Thyroid gland (tissue), 4 donors: ENCODE measurements around the gene NAA35. TPM values are rescaled to one million over a fixed set of nuclear protein-coding genes. Genes with fewer than 3 reads are reported as not detected.
"Not testable (repeated sequence)": the region's sequence is repeated elsewhere in the genome, so short reads cannot be mapped to it uniquely, and the experiment has no call there.

Source experiments
- DNase-seq, 2 donors: peaks; one replicate each; pipeline ENCODE4 v3.0.0-alpha.2; 2019
- H3K27ac ChIP-seq, 3 donors: fragments of 200-600 bp; sonication (generic); 1 replicate in 2 of 3; 2 replicates in 1 of 3; pipeline ENCODE4 v1.5.1; 2016 to 2019; ENCODE audit warnings: mild to moderate bottlenecking in 1 of 3, moderate library complexity in 1 of 3
- H3K27me3 ChIP-seq: fragments of 200-600 bp; sonication (generic); one replicate; pipeline ENCODE4 v1.5.1; 2019
- H3K36me3 ChIP-seq, 2 donors: fragments of 200-600 bp; sonication (generic); one replicate each; pipeline ENCODE4 v1.5.1; 2016 to 2019
- H3K4me1 ChIP-seq, 2 donors: fragments of 200-600 bp; sonication (generic); one replicate each; pipeline ENCODE4 v1.5.1; 2017 to 2019
- H3K4me3 ChIP-seq, 3 donors: fragments of 200-600 bp; sonication (generic); replicated peaks in 1 of 3; 1 replicate in 2 of 3; 2 replicates in 1 of 3; pipeline ENCODE4 v1.5.1; 2016; ENCODE audit warnings: mild to moderate bottlenecking in 1 of 3
- H3K9me3 ChIP-seq: fragments of 200-600 bp; sonication (generic); one replicate; pipeline ENCODE4 v1.5.1; 2017
- POLR2A ChIP-seq, 2 donors: fragments of 450-650 bp; IDR thresholded peaks; one replicate each; pipeline ENCODE4 v1.6.1; 2017; ENCODE audit warnings: antibody characterized with exemption in 2 of 2, mild to moderate bottlenecking in 2 of 2, moderate library complexity in 1 of 2
- WGBS, 2 donors: methylation state at CpG; one replicate each; pipeline ENCODE4 v1.1.5; 2017; 5-methylcytosine and 5-hydroxymethylcytosine counted together
- intact Hi-C: fragments of 100-400 bp; cut with DNase I; formaldehyde crosslinking; loops from one replicate; pipeline ENCODE4 v1.15.1; 2023
- total RNA-seq, 4 donors: library from RNA; depleted of rRNA; stranded (reverse); fragments of >200 nt; gene quantifications; one replicate each; pipeline ENCODE4 v1.2.3, GENCODE V29; 2016
- TF ChIP-seq, protein P1 (sequence below), 6 experiments: fragments of 200-600 bp in 3 of 6; fragments of 450-650 bp in 3 of 6; sonication (generic) in 3 of 6; IDR thresholded peaks; one replicate each; pipeline ENCODE4 v1.5.1; 2016 to 2019; ENCODE audit warnings: antibody characterized with exemption in 6 of 6, mild to moderate bottlenecking in 2 of 6, inconsistent platforms in 1 of 6, moderate library complexity in 1 of 6

The NAA35 gene
- total RNA-seq, 4 donors from 2014 or later, result 23.2 to 31.1 (median 26.2) TPM

GRCh38 chr9:85964526-85964925 lies 23.6 kb downstream of the NAA35 start:
- H3K4me1 ChIP-seq, result peaks cover 13 to 17% of the 10 kb centered on the region in 2 donors
- no peaks in the 10 kb centered on the region for H3K9me3 ChIP-seq
- intact Hi-C loops, result no loop called here
- peaks cover 0 to 10% of the 10 kb centered on the region in 2 donors for H3K36me3 ChIP-seq
- WGBS, 2 donors, result 94 to 97% methylated on average over 3 of the region's 3 CpGs
- no peak overlapping the region for H3K4me3 ChIP-seq
- H3K27me3 ChIP-seq, result no peaks in the 10 kb centered on the region
- TF ChIP-seq POLR2A (IDR thresholded peaks at IDR 0.05), result no peak
- TF ChIP-seq, protein P1, sequence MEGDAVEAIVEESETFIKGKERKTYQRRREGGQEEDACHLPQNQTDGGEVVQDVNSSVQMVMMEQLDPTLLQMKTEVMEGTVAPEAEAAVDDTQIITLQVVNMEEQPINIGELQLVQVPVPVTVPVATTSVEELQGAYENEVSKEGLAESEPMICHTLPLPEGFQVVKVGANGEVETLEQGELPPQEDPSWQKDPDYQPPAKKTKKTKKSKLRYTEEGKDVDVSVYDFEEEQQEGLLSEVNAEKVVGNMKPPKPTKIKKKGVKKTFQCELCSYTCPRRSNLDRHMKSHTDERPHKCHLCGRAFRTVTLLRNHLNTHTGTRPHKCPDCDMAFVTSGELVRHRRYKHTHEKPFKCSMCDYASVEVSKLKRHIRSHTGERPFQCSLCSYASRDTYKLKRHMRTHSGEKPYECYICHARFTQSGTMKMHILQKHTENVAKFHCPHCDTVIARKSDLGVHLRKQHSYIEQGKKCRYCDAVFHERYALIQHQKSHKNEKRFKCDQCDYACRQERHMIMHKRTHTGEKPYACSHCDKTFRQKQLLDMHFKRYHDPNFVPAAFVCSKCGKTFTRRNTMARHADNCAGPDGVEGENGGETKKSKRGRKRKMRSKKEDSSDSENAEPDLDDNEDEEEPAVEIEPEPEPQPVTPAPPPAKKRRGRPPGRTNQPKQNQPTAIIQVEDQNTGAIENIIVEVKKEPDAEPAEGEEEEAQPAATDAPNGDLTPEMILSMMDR (IDR thresholded peaks at IDR 0.05), result no peak
- no peak for DNase-seq
- H3K27ac ChIP-seq, result no peak overlapping the region

DNA sequence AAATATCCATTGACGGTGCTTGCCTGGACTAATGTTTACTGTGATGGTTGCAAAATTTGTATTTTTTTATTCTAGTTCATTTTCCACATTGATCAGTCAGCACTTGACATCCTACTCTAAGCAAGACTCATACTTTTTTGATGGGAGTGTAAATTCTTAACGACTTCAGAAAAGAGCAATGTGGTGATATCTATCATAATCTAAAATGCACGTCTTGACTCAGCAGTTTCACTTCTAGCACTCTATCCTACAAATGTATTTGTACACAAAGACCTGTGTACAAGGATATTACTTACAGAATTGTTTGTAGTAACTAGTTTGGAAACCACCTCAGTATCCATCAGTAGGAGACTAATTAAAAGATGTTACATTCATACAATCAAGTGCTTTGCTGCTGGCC lies 24.0 kb downstream of the NAA35 start:
- TF ChIP-seq, protein P1 (IDR thresholded peaks at IDR 0.05), result no peak
- no peak for TF ChIP-seq POLR2A (IDR thresholded peaks at IDR 0.05)
- no peak overlapping the region for H3K27ac ChIP-seq
- no peaks in the 10 kb centered on the region for H3K27me3 ChIP-seq
- DNase-seq, result no peak
- H3K4me1 ChIP-seq, result peaks cover 13 to 15% of the 10 kb centered on the region in 2 donors
- intact Hi-C loops, result no loop called here
- H3K4me3 ChIP-seq, result no peak overlapping the region
- peaks cover 0 to 10% of the 10 kb centered on the region in 2 donors for H3K36me3 ChIP-seq
- no peaks in the 10 kb centered on the region for H3K9me3 ChIP-seq
- WGBS, 2 donors, result 94 to 95% methylated on average over 3 of the region's 3 CpGs

- H3K27me3 ChIP-seq, result no peaks in the 10 kb centered on the region
- 97 to 98% methylated on average over 1 of the region's 1 CpG for WGBS, 2 donors
- intact Hi-C loops, result no loop called here
- no peak overlapping the region for H3K27ac ChIP-seq
- TF ChIP-seq POLR2A (IDR thresholded peaks at IDR 0.05), result no peak
- TF ChIP-seq, protein P1 (IDR thresholded peaks at IDR 0.05), result no peak
- peaks cover 0 to 3% of the 10 kb centered on the region in 2 donors for H3K4me1 ChIP-seq
- H3K36me3 ChIP-seq, result peaks cover 0 to 6% of the 10 kb centered on the region in 2 donors
- no peak overlapping the region for H3K4me3 ChIP-seq
- DNase-seq, result no peak
- H3K9me3 ChIP-seq, result no peaks in the 10 kb centered on the region
These were observed 28.8 kb downstream of the NAA35 start for GRCh38 chr9:85969727-85970126.

DNA sequence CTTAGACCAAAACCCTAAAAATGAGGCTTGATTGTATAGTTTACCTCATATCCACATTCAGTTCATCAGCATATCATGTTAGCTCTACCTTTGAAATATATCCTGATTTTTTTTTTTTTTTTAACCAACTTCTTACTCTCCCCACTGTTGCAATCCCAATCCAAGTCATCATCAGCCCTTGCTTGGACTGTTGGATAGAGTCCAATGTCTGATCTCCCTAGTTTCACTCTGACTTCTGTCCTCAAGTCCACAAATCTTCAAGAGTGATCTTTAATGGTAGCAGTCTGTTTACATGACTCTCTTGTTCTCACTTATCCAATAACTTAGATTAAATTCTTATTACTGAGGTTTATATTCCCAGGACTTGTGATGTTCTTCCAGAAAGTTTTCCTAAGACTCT lies 30.8 kb downstream of the NAA35 start:
- no peaks in the 10 kb centered on the region for H3K27me3 ChIP-seq
- no peaks in the 10 kb centered on the region for H3K9me3 ChIP-seq
- H3K27ac ChIP-seq, result no peak overlapping the region
- intact Hi-C loops, result no loop called here
- peaks cover 0 to 4% of the 10 kb centered on the region in 2 donors for H3K36me3 ChIP-seq
- DNase-seq, result no peak
- H3K4me3 ChIP-seq, result no peak overlapping the region
- TF ChIP-seq POLR2A (IDR thresholded peaks at IDR 0.05), result no peak
- TF ChIP-seq, protein P1 (IDR thresholded peaks at IDR 0.05), result no peak
- H3K4me1 ChIP-seq, result peaks cover 0 to 3% of the 10 kb centered on the region in 2 donors

DNA sequence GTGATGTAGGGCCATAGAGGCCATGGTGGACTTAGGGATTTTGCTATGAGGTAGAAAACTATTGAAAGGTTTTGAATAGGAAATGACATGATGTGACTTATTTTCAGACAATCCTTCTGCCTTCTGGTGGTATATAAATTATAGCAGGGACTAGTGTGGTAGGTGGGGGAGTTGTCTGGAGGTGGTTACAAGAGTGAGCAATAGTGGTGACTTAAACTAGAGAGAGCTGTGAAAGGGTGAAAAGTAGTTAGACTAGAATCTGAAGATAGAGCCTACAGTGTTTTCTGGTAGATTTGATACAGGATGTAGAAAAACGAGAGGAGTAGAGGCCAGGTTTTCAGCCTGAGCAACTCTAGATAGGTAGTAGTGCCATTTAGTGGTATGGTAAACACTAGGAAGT lies 32.3 kb downstream of the NAA35 start:
- Histone ChIP-seq H3K27me3 (no peaks in the 10 kb centered on the region), H3K27ac (no peak overlapping the region), H3K4me3 (no peak overlapping the region), H3K36me3 (peaks cover 0 to 8% of the 10 kb centered on the region in 2 donors), H3K9me3 (no peaks in the 10 kb centered on the region), H3K4me1 (peaks cover 0 to 3% of the 10 kb centered on the region in 2 donors)
- DNase-seq, result no peak
- intact Hi-C loops, result no loop called here
- TF ChIP-seq POLR2A (IDR thresholded peaks at IDR 0.05), result no peak
- TF ChIP-seq, protein P1 (IDR thresholded peaks at IDR 0.05), result no peak
- 90 to 91% methylated on average over 1 of the region's 1 CpG for WGBS, 2 donors

DNA sequence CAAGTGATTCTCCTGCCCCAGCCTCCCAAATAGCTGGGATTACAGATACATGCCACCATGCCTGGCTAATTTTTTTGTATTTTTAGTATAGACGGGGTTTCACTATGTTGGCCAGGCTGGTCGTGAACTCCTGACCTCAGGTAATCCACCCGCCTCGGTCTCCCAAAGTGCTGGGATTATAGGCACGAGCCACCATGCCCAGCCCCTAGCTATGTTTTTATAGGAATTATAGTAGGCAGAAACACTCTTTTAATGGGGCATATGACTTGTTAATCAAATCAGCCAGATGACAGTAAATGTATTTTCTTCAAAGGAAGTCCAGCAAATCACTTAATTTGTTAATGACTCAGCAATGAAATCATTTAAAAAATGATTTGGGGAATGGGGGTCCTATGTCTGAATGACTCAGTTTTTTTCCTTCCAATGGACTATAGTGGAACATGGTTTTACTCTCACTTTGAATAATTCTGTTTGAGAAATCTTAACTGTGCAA lies 33.2 kb downstream of the NAA35 start:
- DNase-seq, H3K9me3 ChIP-seq, H3K27ac ChIP-seq, intact Hi-C loops, H3K4me1 ChIP-seq, H3K27me3 ChIP-seq, H3K4me3 ChIP-seq: not testable (repeated sequence)
- 95% methylated on average over 5 of the region's 5 CpGs for WGBS, 2 donors
- H3K36me3 ChIP-seq, result peaks cover 0 to 15% of the 10 kb centered on the region in 2 donors
